Non-pigmented ciliary epithelial cell (primary cell): Measurements from ENCODE around the gene METTL14.

ENCODE experiments used
- DNase-seq: peaks from one replicate; pipeline ENCODE4 v3.0.0-alpha.2; 2010; ENCODE audit warnings: low read depth

METTL14 gene

DNA sequence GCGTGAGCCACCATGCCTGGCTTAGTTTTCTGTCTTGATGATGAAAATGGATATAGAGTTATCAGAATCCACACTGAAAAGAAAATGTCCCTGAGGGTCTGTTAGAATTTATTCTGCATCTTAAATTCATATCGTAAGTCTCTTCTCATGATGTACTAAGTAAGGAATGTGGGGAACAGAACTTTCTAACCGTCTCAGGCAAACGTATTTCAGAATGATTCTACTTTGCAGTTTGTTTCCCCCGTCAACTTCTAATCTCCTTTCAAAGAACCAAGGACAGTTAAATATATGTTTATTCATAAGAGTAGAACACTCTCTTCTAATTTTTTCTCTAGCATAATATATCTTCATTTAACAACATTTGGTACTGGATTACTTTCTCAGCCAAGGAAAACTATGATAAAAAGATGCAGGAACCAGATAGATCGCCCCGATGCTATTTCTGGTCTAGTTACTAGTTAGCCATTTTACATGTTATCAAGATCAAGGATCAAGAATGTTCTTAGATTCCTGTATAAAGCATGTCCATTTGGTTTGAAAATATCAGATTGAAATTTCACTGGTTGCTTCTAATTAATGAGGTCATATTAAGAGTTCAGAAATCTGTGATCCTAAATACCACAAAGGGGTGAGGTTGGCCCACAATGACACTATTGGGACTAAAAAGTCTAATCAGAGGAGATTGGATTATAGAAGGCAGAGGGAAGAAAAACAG is 49.5 kb downstream of the METTL14 start:
- DNase-seq = no peak

DNA sequence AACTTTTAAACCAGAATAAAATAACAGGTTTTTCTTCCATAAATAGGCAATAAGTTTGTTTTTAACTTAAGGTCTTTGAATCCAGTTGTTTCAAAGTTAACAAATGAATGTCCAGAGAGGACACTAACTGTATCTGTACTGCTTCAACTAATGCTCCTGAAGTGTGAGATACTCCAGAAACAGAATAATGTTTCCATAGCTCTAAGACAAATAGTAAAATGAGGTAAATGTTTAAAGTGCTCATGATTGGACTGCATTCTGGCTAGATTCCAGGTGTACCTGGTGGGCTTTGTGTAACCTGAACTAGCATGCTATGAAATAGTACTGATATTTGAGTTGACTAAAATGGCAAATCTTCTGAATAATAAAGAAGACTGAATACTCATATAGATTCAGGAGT is 51.7 kb downstream of the METTL14 start:
- no peak for DNase-seq

- no peak for DNase-seq
Measured at GRCh38 chr4:118738090-118738489, 52.9 kb downstream of the METTL14 start.

GRCh38 chr4:118739022-118739713 is 54.0 kb downstream of the METTL14 start:
- DNase-seq = no peak

GRCh38 chr4:118740869-118741268 is 55.7 kb downstream of the METTL14 start:
- DNase-seq = no peak

GRCh38 chr4:118741301-118741855 is 56.2 kb downstream of the METTL14 start:
- no peak for DNase-seq

DNA sequence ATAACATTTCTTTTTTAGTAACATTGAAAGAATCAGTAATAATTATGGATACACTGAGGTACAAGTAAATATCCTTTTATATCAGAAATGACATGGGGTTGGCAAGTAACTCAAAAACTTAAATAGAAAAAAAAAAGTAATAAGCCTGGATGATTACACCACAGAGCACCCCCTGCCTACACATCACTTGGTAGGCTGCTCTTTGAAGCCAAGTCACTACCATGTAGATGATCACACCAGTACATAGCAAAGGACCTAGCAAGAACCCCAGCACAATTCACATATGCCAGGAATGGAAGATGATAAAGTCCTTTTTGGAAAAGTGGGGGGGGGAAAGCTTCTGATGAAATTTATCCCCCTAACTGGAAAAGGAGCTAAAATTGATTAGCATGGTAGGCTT is 56.9 kb downstream of the METTL14 start:
- DNase-seq = no peak

DNA sequence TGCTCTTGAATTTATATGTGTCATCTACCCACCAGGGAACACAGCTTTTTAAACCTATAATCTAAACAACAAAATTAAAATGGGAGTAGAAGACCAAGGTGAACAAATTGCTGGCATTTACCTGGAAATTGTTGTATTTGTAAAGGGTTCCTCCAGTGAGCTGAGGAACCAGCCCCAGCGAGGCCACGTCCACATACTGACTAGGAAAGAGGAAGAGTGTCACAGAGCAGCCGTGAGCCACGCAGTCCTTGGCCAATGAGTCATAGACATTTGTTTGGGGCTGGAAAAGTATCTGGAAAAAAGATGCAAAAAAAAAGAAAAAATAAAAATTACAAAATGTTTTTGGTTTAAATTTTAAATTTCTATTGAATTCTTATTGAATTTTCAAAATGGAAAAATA is 58.7 kb downstream of the METTL14 start:
- DNase-seq = no peak

- no peak for DNase-seq
Measured at GRCh38 chr4:118745357-118745756, 60.2 kb downstream of the METTL14 start.

DNA sequence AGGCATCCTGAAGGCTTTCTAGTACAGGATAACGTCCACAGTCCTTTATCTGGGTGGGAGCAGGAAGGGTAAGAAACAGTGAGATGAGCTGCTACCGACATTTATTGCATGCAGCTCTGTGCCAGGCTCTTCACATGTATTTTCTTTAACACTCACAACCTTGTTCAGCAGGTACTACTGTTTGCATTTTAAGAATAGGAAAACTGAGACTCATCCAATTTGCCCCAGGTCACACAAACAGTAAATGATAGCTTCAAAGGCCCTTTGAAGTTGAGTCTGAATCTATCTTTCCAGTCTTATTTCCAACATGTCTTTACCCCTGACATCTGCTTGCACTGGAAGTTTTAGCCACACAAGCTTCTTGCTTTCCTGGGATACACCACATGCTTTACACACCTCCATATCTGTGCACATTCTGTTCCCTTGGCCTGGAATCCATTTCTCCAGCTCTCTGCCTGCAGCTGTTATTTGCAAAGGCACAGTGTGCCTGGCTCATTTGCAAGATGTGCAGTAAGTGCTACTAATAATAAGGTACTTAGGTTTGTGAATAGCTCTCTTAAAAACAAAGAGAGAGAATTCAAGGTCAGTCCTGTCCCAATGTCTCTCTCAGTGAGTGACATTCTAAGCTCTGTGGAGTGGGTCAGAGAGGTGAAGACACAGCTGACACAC is 61.2 kb downstream of the METTL14 start:
- no peak for DNase-seq

- no peak for DNase-seq
Measured at GRCh38 chr4:118749347-118749988, 64.3 kb downstream of the METTL14 start.

DNA sequence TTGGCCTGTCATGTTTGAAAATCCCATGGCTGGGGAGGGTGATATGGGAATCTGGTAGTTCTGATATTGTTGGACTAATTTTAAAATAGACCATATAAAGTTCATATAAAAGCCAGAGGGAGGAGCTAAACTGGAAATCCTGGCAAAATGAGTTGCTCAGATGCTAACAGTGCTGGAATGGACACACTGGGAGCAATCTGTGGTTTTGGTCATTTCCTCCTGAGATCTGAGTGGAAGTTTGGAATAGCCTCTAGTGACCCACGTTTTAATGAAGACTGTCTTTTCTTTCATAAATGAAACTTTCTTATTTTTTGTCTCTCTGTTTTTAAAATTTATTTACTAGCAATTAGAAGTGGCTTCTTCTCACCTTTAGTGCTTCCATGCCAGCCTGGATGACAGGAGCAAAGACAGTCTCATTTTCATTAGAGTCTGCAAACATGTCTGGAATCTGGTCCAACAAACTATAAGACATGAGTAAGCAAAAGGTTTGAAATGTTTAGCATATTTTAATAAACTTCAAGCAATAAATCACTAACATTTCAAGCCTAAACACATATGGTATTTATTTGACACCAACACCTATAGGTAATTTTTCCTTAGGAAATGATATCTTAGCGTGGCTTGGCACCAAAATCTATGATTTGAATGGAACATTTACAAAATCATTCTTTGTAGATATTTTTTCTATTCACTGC is 66.6 kb downstream of the METTL14 start:
- DNase-seq = no peak

DNA sequence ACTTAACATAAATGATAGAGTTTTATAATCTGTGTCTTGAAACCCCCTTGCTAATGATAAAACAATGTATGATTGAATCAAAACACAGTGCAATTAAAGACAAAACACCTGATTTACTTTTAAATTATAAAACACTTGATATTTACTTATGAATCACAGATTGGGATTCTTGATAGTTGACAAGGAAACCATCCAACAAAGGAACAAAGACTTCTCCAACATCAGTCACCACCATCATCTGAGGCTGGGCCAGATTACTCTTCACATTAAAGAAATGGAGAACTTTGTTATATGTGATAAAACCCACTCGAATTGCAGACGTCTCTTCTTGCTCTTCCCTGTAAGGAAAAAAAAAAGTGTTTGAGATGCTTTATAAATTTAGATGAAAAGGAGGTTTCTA is 67.4 kb downstream of the METTL14 start:
- DNase-seq = no peak

DNA sequence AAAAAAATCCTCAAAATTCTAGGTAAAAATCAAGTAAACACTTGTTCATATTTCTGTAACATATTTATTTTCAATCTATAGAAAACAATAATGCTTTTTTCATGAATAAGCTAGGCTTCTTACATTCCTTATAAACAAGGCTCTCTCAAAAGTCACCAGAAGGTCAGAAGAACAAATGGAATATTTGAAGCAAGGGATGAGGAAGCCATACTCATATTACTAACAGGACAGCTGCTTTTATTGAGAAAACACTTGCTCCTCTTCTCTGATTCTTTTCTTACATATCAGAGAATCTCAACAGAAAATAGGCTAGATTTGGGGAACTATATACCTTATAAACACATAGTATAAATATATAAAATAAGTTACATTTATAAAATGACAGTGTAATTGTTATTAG is 67.9 kb downstream of the METTL14 start:
- no peak for DNase-seq

DNA sequence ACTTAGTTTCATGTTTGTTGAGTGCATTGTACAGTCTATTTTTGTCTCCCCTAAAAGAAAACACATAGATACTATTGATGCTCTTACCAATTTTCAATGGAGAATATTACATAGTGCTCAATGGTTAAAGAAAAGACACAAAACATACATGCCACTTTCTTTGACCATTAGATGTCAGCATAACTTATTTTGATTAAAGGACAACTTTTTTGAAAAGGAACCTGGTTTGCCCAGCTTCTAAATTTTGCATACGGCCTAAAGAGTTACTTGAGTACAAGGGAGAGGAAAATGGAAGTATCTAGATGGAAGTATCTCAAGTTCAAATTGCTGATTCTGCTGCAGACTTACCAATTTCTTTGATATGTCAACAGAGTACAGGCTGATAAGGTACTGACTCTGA is 68.5 kb downstream of the METTL14 start:
- no peak for DNase-seq

GRCh38 chr4:118754890-118755289 is 69.7 kb downstream of the METTL14 start:
- DNase-seq = no peak

DNA sequence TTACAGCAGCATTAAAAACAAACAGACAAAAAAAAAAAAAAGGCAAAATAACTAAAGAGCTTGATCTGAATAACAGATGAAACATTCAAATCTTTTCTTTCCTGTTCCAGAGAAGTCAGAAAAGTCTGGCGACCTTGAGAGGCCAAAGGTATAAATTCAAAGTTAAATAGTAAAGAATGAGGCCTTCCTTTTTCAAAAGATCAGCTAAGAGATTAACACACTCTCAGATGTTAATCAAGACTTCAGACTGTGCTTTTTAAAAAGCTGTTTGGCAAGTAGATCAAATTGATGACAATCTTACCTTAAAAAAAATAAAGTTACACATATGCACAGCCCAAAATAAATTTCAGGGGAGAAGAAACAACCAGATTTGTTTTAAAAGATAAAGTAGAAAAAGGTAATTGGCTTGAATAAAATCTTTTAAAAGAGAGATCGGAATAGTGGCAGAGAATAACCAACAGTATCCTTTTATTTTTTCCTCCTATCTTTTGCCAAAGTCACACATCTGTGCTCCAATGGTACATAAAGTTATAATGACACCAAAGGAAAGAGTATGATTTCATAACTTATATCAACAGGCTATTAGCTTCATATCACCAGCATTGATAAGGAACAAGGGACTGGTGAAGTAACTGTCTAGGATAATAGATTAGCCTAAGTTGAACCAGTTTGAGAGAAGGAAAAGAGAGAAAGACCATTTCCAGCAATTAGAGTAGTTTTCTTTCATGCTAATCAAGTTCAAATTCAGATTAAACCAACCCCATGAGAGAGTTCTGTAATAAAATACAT is 70.4 kb downstream of the METTL14 start:
- no peak for DNase-seq

- DNase-seq = no peak
Measured at GRCh38 chr4:118756429-118756828, 71.2 kb downstream of the METTL14 start.

DNA sequence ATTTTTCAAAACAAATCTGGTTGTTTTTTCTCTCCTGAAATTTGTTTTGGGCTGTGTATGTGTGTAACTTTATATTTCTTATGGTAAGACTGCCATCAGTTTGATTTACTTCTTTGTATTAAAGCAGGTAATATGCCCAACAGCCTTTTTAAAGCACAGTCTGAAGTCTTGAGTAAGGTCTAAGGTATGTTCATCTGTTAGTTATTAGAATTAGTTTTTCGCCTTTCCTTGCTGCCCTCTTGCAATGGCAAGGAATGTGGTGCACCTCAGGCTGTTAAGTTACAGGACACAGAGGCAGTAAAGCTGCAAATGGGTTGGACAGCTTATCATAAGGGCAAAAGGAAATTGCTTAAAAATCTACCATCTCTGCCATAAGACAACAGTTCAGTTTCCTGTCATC is 71.8 kb downstream of the METTL14 start:
- DNase-seq = no peak

DNA sequence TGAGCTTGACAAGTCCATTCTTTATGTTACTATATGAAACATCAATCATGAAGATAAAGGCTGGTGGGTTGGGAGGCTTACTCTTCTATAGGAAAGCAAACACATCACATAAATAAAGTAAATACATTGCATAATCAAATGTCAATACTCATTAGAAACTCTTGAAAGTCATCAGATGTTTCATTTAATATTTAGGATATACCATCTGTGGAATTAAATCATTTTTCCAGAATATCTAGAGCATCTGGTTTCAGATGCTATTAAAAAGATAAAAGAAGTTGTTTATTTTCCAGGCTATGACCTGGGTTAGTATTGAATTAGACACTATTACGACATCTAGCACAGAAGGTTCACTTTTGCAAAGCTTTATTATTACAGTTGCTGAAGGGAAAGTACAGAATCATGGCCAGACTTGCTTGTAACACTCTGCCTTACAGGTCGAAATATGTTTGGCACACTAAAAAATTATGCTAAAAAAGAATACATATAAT is 72.6 kb downstream of the METTL14 start:
- DNase-seq = no peak

GRCh38 chr4:118758293-118758692 is 73.1 kb downstream of the METTL14 start:
- DNase-seq = no peak
